Activated T-cell treated with anti-CD3 and anti-CD28 coated beads, Interleukin-2, amount 50 U/mL, for 24 hours (primary cell): ENCODE data around the gene LSMEM2.

Source experiments
- DNase-seq: peaks from one replicate; pipeline ENCODE4 v3.0.0-alpha.2; 2020
- H3K27ac Mint-ChIP-seq: 2 replicates; pipeline ENCODE4 v1.8.0; 2020; ENCODE audit warnings: mild to moderate bottlenecking, mixed read lengths
- H3K27me3 Mint-ChIP-seq: 2 replicates; pipeline ENCODE4 v1.8.0; 2020; ENCODE audit warnings: mixed read lengths
- H3K36me3 Mint-ChIP-seq: 2 replicates; pipeline ENCODE4 v1.8.0; 2020; ENCODE audit warnings: low read depth, mixed read lengths
- H3K4me1 Mint-ChIP-seq: 2 replicates; pipeline ENCODE4 v1.8.0; 2020; ENCODE audit warnings: low read depth, mixed read lengths
- H3K4me3 Mint-ChIP-seq: 2 replicates; pipeline ENCODE4 v1.8.0; 2020; ENCODE audit warnings: mild to moderate bottlenecking, moderate library complexity, mixed read lengths
- H3K9me3 Mint-ChIP-seq: 2 replicates; pipeline ENCODE4 v1.8.0; 2020; ENCODE audit warnings: mixed read lengths

Gene LSMEM2

GRCh38 chr3:50292159-50293078 is 13.5 kb downstream of the LSMEM2 start, which contains the start of gene IFRD2:
Gene IFRD2 (minus strand): TSS chr3:50292429. CDS start chr3:50292274, 155 bp downstream.
- DNase-seq, result peak; percentile 94
- H3K4me3 Mint-ChIP-seq, result peak within 1 kb of the TSS; percentile 95
- H3K27ac Mint-ChIP-seq, result peak within 1 kb of the TSS; percentile 95
- H3K4me1 Mint-ChIP-seq, result peaks cover 28% of the 10 kb centered on the region
- peaks cover 63% of the 10 kb centered on the region for H3K36me3 Mint-ChIP-seq
- no peaks in the 10 kb centered on the region for H3K27me3 Mint-ChIP-seq
- no peaks in the 10 kb centered on the region for H3K9me3 Mint-ChIP-seq

GRCh38 chr3:50293079-50293801 is 14.4 kb downstream of the LSMEM2 start:
- Mint-ChIP-seq H3K27ac (peak overlapping the region; percentile 95), H3K4me3 (peak overlapping the region; percentile 95), H3K36me3 (peaks cover 56% of the 10 kb centered on the region), H3K4me1 (peaks cover 36% of the 10 kb centered on the region), H3K9me3 (no peaks in the 10 kb centered on the region), H3K27me3 (no peaks in the 10 kb centered on the region)
- no peak for DNase-seq

- Mint-ChIP-seq H3K27ac (no peak overlapping the region), H3K36me3 (peaks cover 51% of the 10 kb centered on the region), H3K4me3 (no peak overlapping the region), H3K4me1 (peaks cover 38% of the 10 kb centered on the region), H3K9me3 (no peaks in the 10 kb centered on the region), H3K27me3 (no peaks in the 10 kb centered on the region)
- DNase-seq, result no peak
Observed at GRCh38 chr3:50294089-50294488, 15.2 kb downstream of the LSMEM2 start.

GRCh38 chr3:50294492-50295403 is 15.9 kb downstream of the LSMEM2 start:
- Mint-ChIP-seq H3K4me3 (no peak overlapping the region), H3K27ac (no peak overlapping the region), H3K4me1 (peaks cover 36% of the 10 kb centered on the region), H3K9me3 (no peaks in the 10 kb centered on the region), H3K27me3 (no peaks in the 10 kb centered on the region), H3K36me3 (peaks cover 46% of the 10 kb centered on the region)
- DNase-seq, result no peak

GRCh38 chr3:50295553-50296431 is 16.9 kb downstream of the LSMEM2 start:
- H3K4me1 Mint-ChIP-seq, result peaks cover 37% of the 10 kb centered on the region
- H3K27me3 Mint-ChIP-seq, result no peaks in the 10 kb centered on the region
- DNase-seq, result no peak
- peaks cover 35% of the 10 kb centered on the region for H3K36me3 Mint-ChIP-seq
- no peak overlapping the region for H3K4me3 Mint-ChIP-seq
- no peaks in the 10 kb centered on the region for H3K9me3 Mint-ChIP-seq
- no peak overlapping the region for H3K27ac Mint-ChIP-seq

- no peaks in the 10 kb centered on the region for H3K27me3 Mint-ChIP-seq
- peak overlapping the region; percentile 14 for H3K27ac Mint-ChIP-seq
- peaks cover 35% of the 10 kb centered on the region for H3K4me1 Mint-ChIP-seq
- peaks cover 25% of the 10 kb centered on the region for H3K36me3 Mint-ChIP-seq
- DNase-seq, result no peak
- H3K9me3 Mint-ChIP-seq, result no peaks in the 10 kb centered on the region
- no peak overlapping the region for H3K4me3 Mint-ChIP-seq
Observed at GRCh38 chr3:50296721-50297383, 18.0 kb downstream of the LSMEM2 start.

GRCh38 chr3:50297384-50297775 is 18.5 kb downstream of the LSMEM2 start:
- no peak for DNase-seq
- Mint-ChIP-seq H3K4me1 (peaks cover 34% of the 10 kb centered on the region), H3K27me3 (no peaks in the 10 kb centered on the region), H3K27ac (peak overlapping the region; percentile 14), H3K36me3 (peaks cover 22% of the 10 kb centered on the region), H3K4me3 (no peak overlapping the region), H3K9me3 (no peaks in the 10 kb centered on the region)

- Mint-ChIP-seq H3K27me3 (no peaks in the 10 kb centered on the region), H3K4me1 (peaks cover 27% of the 10 kb centered on the region), H3K9me3 (no peaks in the 10 kb centered on the region), H3K36me3 (peaks cover 20% of the 10 kb centered on the region), H3K4me3 (peak overlapping the region; percentile 97), H3K27ac (peak overlapping the region; percentile 100)
- DNase-seq, result no peak
Observed at GRCh38 chr3:50297896-50298725, 19.2 kb downstream of the LSMEM2 start.

- Mint-ChIP-seq H3K9me3 (no peaks in the 10 kb centered on the region), H3K4me1 (peaks cover 26% of the 10 kb centered on the region), H3K27me3 (no peaks in the 10 kb centered on the region), H3K4me3 (peak within 1 kb of the TSS; percentile 97), H3K27ac (peak within 1 kb of the TSS; percentile 100), H3K36me3 (peaks cover 20% of the 10 kb centered on the region)
- DNase-seq, result peak; percentile 99
Observed at GRCh38 chr3:50298836-50299637, 20.1 kb downstream of the LSMEM2 start, which contains the start of the genes HYAL3 and NAA80. Gene HYAL3 (minus strand): TSS chr3:50299405. CDS start chr3:50295602, 3,803 bp downstream. Gene NAA80 (minus strand): TSS chr3:50299405. CDS start chr3:50297463, 1,942 bp downstream.

- Mint-ChIP-seq H3K27me3 (no peaks in the 10 kb centered on the region), H3K36me3 (peaks cover 20% of the 10 kb centered on the region), H3K4me3 (peak overlapping the region; percentile 97), H3K9me3 (no peaks in the 10 kb centered on the region), H3K4me1 (peaks cover 28% of the 10 kb centered on the region), H3K27ac (peak overlapping the region; percentile 100)
- DNase-seq, result no peak
Observed at GRCh38 chr3:50299638-50299928, 20.7 kb downstream of the LSMEM2 start.

GRCh38 chr3:50299929-50300680 is 21.2 kb downstream of the LSMEM2 start:
- no peak for DNase-seq
- Mint-ChIP-seq H3K4me1 (peaks cover 33% of the 10 kb centered on the region), H3K27ac (peak overlapping the region; percentile 100), H3K36me3 (peaks cover 20% of the 10 kb centered on the region), H3K4me3 (peak overlapping the region; percentile 97), H3K9me3 (no peaks in the 10 kb centered on the region), H3K27me3 (no peaks in the 10 kb centered on the region)
